Occipital lobe (tissue), 2 donors: ENCODE results near the gene CDH22. TPM values are rescaled to one million over a fixed set of nuclear protein-coding genes. Genes with fewer than 3 reads are reported as not detected.

Experiments used
- DNase-seq: peaks from one replicate; lab custom pipeline; 2025; lab: John Stamatoyannopoulos, UW
- total RNA-seq: library from RNA; depleted of rRNA; stranded (reverse); fragments of >200 nt; gene quantifications from one replicate; pipeline ENCODE4 v1.2.3, GENCODE V29; 2014

CDH22 gene
- total RNA-seq, 1 donor from 2014 or later: 0.31 TPM

DNA sequence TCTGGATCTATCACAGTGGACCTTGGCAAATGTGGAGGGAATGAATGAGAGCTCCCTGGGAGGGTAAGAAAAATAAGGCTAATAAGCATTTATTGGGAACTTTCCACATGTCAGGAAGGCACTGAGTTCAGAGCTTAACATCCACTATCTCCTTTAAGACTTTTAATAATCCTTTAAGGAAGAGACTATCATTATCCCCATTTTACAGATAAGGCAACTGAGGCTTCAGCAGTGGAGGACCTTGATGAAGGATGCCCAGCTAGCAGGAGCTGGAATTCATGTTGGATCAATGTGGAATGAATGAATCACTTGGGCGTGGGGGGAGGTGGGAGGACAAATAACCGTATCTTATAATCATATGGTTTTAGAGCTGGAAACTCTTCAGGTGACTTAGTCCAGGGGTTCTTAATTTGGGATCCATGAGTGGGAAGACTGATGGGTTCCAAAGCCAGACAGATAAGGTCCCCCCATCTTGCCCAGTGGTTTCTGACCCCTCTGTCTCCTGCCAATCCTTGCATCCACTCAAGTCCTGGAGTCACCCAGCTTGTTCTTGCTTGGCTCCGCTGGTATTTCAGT is 135.2 kb downstream of the CDH22 start:
- no peak for DNase-seq

DNA sequence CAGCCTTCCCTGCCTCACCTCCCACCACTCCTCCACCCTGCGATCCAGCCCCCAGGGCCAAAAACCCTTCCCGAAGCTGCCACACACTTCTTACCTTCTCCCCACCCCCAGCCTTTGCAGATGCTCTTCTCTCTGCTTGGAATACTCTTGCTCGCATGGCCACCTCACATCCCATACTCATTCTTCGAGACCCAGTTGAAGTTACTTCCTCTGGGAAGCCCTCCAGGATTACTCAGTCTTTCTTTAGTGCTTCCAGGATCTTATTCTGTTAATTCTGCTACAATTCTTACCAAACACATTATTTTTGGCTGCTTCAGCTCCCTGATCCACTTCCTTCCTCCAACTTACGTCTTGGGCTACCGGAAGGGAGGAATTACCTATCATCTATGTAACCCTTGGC is 135.8 kb downstream of the CDH22 start:
- DNase-seq: no peak

GRCh38 chr20:46171909-46172308 is 136.4 kb downstream of the CDH22 start:
- DNase-seq: no peak

DNA sequence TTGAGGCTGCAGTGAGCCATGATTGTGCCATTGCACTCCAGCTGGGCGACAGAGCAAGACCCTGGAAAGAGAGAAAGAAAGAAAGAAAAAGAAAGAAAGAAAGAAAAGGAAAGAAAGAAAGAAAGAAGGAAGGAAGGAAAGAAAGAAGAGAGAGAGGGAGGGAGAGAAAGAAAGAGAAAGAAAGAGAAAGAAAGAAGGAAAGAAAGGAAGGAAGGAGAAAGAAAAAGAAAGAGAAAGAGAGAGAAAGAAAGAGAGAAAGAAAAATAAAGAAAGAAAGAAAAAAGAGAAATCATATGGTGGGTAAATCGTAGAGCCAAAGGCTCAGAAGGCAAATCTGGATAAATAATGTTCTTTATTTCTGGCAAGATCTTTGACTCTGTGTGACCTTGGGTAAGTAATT is 136.8 kb downstream of the CDH22 start:
- no peak for DNase-seq

DNA sequence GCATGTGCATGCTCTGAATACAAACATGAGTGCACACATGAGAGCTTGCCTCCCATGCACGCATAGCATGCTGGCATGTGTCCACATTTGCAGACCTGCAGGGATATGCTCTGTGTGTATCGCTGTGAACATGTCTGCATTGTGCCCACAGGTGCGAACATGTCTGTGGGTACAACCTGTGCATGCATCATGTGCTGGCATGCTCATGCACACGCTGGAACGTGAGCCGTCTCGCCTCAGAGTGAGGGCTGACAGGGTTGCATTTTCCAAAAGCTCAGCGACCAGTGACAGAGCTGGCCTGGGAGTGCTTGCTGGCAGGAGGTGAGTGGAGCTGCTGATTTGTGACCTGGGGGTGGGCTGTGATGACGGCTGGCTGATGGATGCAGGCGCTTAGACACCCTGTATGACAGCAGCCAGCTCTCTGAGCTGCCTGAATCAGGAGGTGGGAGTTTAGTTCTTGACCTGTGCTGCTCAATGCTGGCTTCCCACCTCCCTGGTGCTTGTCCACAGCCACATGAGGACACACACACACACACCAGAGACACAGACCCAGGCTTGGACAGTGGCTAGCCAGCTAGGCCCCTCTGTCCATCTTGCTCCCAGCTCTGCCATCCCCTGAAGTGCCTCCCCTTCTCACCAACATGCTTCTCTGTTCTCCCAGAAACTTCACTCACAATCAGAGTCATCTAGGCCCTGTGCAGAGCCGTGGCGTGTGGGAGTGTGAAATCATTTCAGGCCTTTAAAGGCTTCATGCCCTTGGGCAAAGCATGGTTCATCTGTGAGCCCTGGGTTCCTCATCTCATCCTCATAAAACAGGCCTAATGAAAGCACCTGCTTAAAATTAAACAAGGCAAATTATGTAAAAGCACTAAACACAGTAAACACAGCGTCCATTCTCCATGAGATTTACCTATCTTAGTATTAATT is 138.8 kb downstream of the CDH22 start:
- no peak for DNase-seq

DNA sequence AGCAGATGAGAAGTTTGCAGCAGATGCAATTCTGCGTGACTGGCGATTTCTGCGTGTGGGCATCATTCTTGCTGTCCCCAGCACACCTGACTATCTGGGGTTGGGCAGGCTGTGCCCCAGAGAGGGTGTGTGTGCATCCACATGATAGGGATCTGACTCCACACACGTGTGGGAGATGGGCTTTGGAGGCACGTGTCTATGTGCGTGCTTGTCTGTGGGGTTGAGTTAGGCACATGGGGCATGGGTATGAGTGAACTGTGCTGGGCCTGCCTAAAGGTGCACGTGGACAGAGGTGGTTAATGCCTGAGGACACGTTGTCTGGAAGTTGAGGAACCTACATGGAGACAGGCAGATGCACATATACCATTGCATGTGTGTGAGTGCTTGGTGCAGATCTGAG is 139.9 kb downstream of the CDH22 start:
- DNase-seq: no peak

- no peak for DNase-seq
Observed at GRCh38 chr20:46167080-46167479, 141.2 kb downstream of the CDH22 start.

GRCh38 chr20:46164254-46164653 is 144.0 kb downstream of the CDH22 start:
- no peak for DNase-seq

- DNase-seq: no peak
Observed at GRCh38 chr20:46161921-46162320, 146.4 kb downstream of the CDH22 start.

GRCh38 chr20:46160661-46161060 is 147.6 kb downstream of the CDH22 start:
- no peak for DNase-seq

GRCh38 chr20:46159101-46159897 is 149.0 kb downstream of the CDH22 start:
- DNase-seq: no peak

- no peak for DNase-seq
Observed at GRCh38 chr20:46158476-46158987, 149.8 kb downstream of the CDH22 start.

GRCh38 chr20:46157625-46158024 is 150.7 kb downstream of the CDH22 start:
- DNase-seq: no peak

DNA sequence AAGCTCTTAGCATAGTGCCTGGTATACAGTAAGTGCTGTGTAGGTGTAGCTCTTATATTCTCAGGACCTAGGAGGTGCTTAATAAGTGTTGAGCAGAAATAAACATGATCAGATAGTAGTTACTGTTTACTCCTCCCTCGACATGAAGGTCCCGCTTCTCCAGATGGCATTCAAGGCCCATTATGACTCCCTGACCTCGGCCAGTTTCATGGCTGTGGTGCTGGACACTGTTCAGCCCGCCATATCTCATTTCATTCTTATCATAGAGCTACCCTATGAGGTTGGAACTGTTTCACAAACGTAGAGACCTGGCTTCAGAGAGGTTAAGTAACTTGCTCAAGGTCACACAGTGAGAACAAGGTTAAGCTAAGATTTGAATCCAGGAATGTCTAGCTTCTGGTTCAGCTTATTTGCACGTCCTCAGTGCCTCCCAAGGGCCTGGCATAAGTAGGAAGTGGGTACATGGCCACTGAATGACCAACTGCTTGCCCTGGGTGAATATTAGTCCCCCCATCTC is 151.2 kb downstream of the CDH22 start:
- DNase-seq: no peak

DNA sequence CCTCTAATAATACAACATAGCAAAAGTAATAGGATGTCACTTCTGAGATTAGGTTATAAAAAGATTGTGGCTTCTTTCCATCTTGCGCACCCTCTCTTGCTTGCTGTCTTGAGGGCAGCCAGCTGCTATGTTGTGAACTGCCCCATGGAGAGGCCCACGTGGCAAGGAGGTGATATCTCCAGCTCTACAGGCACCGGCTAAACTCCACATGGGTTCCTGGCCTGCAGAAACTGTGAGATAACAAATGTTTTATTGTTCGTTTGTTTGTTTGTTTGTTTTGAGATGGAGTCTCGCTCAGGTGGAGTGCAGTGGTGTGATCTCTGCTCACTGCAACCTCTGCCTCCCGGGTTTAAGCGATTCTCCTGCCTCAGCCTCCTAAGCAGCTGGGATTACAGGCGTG is 152.2 kb downstream of the CDH22 start:
- no peak for DNase-seq

DNA sequence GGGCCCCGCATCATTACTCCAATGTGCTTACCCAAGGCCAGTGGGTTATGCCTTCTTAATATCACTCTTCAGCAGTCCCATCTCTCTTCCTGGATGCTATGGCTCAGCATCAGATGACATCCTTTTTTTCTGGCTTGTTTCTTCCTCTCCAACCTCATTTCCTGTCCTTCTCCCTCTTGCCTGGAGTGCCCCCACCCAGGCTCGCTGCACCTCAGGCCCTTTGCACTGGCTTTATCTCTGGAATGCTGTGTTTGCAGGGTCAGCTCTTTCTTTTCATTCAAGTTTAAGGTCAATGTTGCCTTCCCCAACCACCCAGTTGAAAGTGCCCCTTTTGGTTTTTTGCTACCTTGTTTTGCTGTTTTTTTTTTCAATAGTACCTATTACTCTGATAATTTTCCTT is 153.5 kb downstream of the CDH22 start:
- DNase-seq: no peak

- no peak for DNase-seq
Observed at GRCh38 chr20:46154305-46154704, 154.0 kb downstream of the CDH22 start.

- DNase-seq: no peak
Observed at GRCh38 chr20:46152824-46153586, 155.3 kb downstream of the CDH22 start.

DNA sequence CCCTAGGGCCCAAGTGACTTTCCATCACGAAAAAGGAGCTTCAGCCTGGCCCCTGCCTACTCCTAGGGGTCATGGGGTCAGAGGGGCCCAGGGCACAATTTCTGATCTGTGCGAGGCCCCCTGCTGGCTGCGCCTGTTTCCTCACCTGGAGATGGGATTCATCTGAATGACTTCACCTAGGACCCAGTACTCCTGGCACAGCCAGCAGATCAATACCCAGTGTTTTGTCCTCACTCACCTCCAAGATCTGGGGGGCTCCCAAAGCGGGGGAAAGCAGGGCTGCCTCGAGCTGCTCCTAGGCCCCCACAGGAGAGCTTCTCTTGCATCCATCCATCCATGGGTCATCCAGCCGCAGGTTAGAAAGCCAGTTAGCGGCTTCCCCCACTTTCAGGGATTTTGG is 156.4 kb downstream of the CDH22 start:
- no peak for DNase-seq

- no peak for DNase-seq
Observed at GRCh38 chr20:46150943-46151342, 157.4 kb downstream of the CDH22 start.
